HepG2 (cell line): ENCODE data around the gene GON7. TPM values are rescaled to one million over a fixed set of nuclear protein-coding genes. Genes with fewer than 3 reads are reported as not detected.

Experiments used
- ATAC-seq: fragments of 200-7000 bp; cut with Tn5 transposase; 3 replicates; pipeline ENCODE4 v1.9.1; 2020; ENCODE audit warnings: mild to moderate bottlenecking, moderate library complexity
- BruUV-seq: library from RNA; stranded (reverse); fragments of 400-500 nt; replicated peaks from 2 replicates; lab custom pipeline; 2021; lab: Mats Ljungman, UMichigan
- CTCF ChIA-PET: fragments of 300-600 bp; formaldehyde crosslinking; extraction: SDS; loops from one replicate; lab custom pipeline; 2021; ENCODE audit warnings: low total read pairs, inconsistent platforms, low intra/inter-chr PET ratio; lab: Yijun Ruan, JAX
- POLR2A ChIA-PET: fragments of 350-600 bp; sonication (Branson Sonifier 250); formaldehyde crosslinking; loops from one replicate; lab custom pipeline; 2020; ENCODE audit warnings: antibody characterized with exemption, inconsistent platforms; lab: Yijun Ruan, JAX
- DNase-seq: peaks from one replicate; pipeline ENCODE4 v3.0.0-alpha.2; 2015; ENCODE audit warnings: low spot score
- FAIRE-seq: peaks from 3 replicates; lab custom pipeline; 2011; peaks lifted over from hg19 to GRCh38; lab: Jason Lieb, UNC
- H2AFZ ChIP-seq: one replicate; pipeline ENCODE4 v1.6.1; 2011; ENCODE audit warnings: low read length, inconsistent platforms
- H3K27ac ChIP-seq: fragments of 300-600 bp; 3 replicates; pipeline ENCODE4 v1.8.0; 2011; ENCODE audit warnings: mixed run types, mild to moderate bottlenecking, mixed read lengths, low read length, inconsistent platforms; ENCODE audit not compliant: insufficient read depth; ENCODE audit errors: extremely low read length
- H3K27me3 ChIP-seq, 2 experiments: fragments of 200-600 bp in 1 of 2; 2 replicates in 1 of 2; 3 replicates in 1 of 2; pipeline versions ENCODE4 v1.6.0 to v1.8.0; 2011; ENCODE audit warnings: low read length in 2 of 2, mild to moderate bottlenecking in 2 of 2, moderate library complexity in 2 of 2, inconsistent platforms in 1 of 2; ENCODE audit not compliant: insufficient read depth in 2 of 2, control insufficient read depth in 1 of 2
- H3K36me3 ChIP-seq, 2 experiments: fragments of 200-600 bp in 1 of 2; replicated peaks in 1 of 2; 2 replicates in 1 of 2; 3 replicates in 1 of 2; pipeline versions ENCODE4 v1.5.1 to v1.8.0; 2011; ENCODE audit warnings: low read length in 2 of 2, inconsistent platforms in 1 of 2; ENCODE audit not compliant: insufficient read depth in 2 of 2, control insufficient read depth in 1 of 2
- H3K4me1 ChIP-seq: 2 replicates; pipeline ENCODE4 v1.5.1; 2012; ENCODE audit warnings: low read length, inconsistent platforms; ENCODE audit not compliant: insufficient read depth
- H3K4me2 ChIP-seq: 2 replicates; pipeline ENCODE4 v1.6.0; 2011; ENCODE audit warnings: low read depth, low read length, inconsistent platforms
- H3K4me3 ChIP-seq, 3 experiments: fragments of 200-600 bp in 1 of 3; sonication (generic), shearing (Covaris generic) in 1 of 3; replicated peaks in 1 of 3; 2 replicates each; pipeline ENCODE4 v1.5.1; 2011 to 2016; ENCODE audit warnings: low read length in 3 of 3, inconsistent platforms in 2 of 3, low read depth in 2 of 3, mild to moderate bottlenecking in 2 of 3, control low read depth in 1 of 3, mixed read lengths in 1 of 3; ENCODE audit not compliant: insufficient read depth in 1 of 3
- H3K79me2 ChIP-seq: one replicate; pipeline ENCODE4 v1.6.1; 2011; ENCODE audit warnings: low read length, inconsistent platforms; ENCODE audit not compliant: insufficient read depth
- H3K9ac ChIP-seq: 2 replicates; pipeline ENCODE4 v1.6.0; 2011; ENCODE audit warnings: mild to moderate bottlenecking, low read depth, low read length, inconsistent platforms; ENCODE audit not compliant: insufficient read depth
- H3K9me3 ChIP-seq: 2 replicates; pipeline ENCODE4 v1.5.1; 2012; ENCODE audit warnings: mild to moderate bottlenecking, low read length
- H4K20me1 ChIP-seq: 2 replicates; pipeline ENCODE4 v1.6.0; 2011; ENCODE audit warnings: inconsistent platforms, mild to moderate bottlenecking, low read length, moderate library complexity; ENCODE audit not compliant: insufficient read depth
- ARID2 ChIP-seq: sonication (generic); formaldehyde crosslinking; IDR thresholded peaks from 2 replicates; pipeline ENCODE4 v1.8.1; 2022; ENCODE audit warnings: mild to moderate bottlenecking, missing genetic modification reagents, borderline replicate concordance
- JUNB ChIP-seq: sonication (generic); formaldehyde crosslinking; IDR thresholded peaks from 2 replicates; pipeline ENCODE4 v1.8.0; 2022; ENCODE audit warnings: missing genetic modification reagents, mild to moderate bottlenecking, borderline replicate concordance
- KLF11 ChIP-seq: IDR thresholded peaks from 2 replicates; pipeline ENCODE4 v1.6.1; 2016; ENCODE audit warnings: missing compliant biosample characterization
- KLF6 ChIP-seq: IDR thresholded peaks from 2 replicates; pipeline ENCODE4 v1.8.0; 2016; ENCODE audit warnings: missing biosample characterization, missing genetic modification reagents
- KMT2A ChIP-seq: sonication (generic); formaldehyde crosslinking; IDR thresholded peaks from 2 replicates; pipeline ENCODE4 v1.4.0; 2020; ENCODE audit warnings: missing genetic modification reagents
- NFATC3 ChIP-seq: sonication (generic); formaldehyde crosslinking; IDR thresholded peaks from 2 replicates; pipeline ENCODE4 v1.5.1; 2020; ENCODE audit warnings: mild to moderate bottlenecking, missing genetic modification reagents
- NFIC ChIP-seq: IDR thresholded peaks from 2 replicates; pipeline ENCODE4 v1.6.1; 2012; ENCODE audit warnings: mild to moderate bottlenecking, low read length, inconsistent platforms
- TBP ChIP-seq: sonication (generic); formaldehyde crosslinking; IDR thresholded peaks from 2 replicates; pipeline ENCODE4 v1.5.0; 2020; ENCODE audit warnings: missing genetic modification reagents
- THAP11 ChIP-seq: IDR thresholded peaks from 2 replicates; pipeline ENCODE4 v1.6.1; 2016; ENCODE audit warnings: missing biosample characterization, missing genetic modification reagents
- ZFP91 ChIP-seq: sonication (generic); formaldehyde crosslinking; IDR thresholded peaks from 2 replicates; pipeline ENCODE4 v1.9.0; 2022; ENCODE audit warnings: missing genetic modification reagents, mild to moderate bottlenecking, borderline replicate concordance
- ZFY ChIP-seq: sonication (generic); formaldehyde crosslinking; IDR thresholded peaks from 2 replicates; pipeline ENCODE4 v1.4.0; 2020; ENCODE audit warnings: missing genetic modification reagents
- ZKSCAN1 ChIP-seq: fragments of 150-350 bp; IDR thresholded peaks from 2 replicates; pipeline ENCODE4 v1.6.1; 2014; ENCODE audit warnings: low read length
- ZNF143 ChIP-seq: sonication (generic); formaldehyde crosslinking; IDR thresholded peaks from 2 replicates; pipeline ENCODE4 v1.4.0; 2020; ENCODE audit warnings: missing genetic modification reagents
- ZNF160 ChIP-seq: sonication (generic); formaldehyde crosslinking; IDR thresholded peaks from 2 replicates; pipeline ENCODE4 v1.8.0; 2022; ENCODE audit warnings: mild to moderate bottlenecking, inconsistent platforms, missing genetic modification reagents
- ZNF180 ChIP-seq: sonication (generic); formaldehyde crosslinking; IDR thresholded peaks from 2 replicates; pipeline ENCODE4 v1.4.0; 2020; ENCODE audit warnings: low read depth, missing genetic modification reagents, borderline replicate concordance
- ZNF567 ChIP-seq: sonication (generic); formaldehyde crosslinking; IDR thresholded peaks from 2 replicates; pipeline ENCODE4 v1.8.1; 2023; ENCODE audit warnings: mild to moderate bottlenecking, missing genetic modification reagents, borderline replicate concordance
- in situ Hi-C: cut with HindIII; loops from 2 replicates; pipeline ENCODE4 v1.10.0; 2017; ENCODE audit warnings: low pct_unique_long_range_greater_than_20kb; ENCODE audit not compliant: extremely low pct_ligation_motif_present
- intact Hi-C: fragments of 100-400 bp; cut with micrococcal nuclease; formaldehyde crosslinking; loops from one replicate; pipeline ENCODE4 v1.10.0; 2022; ENCODE audit not compliant: unreplicated experiment
- polyA plus RNA-seq, 8 experiments: library from polyadenylated mRNA; depleted of rRNA in 3 of 8; stranded (reverse) in 7 of 8; unstranded in 1 of 8; fragments of >200 nt; fragmentation: Illumina TruSeq in 4 of 8; extraction: Trizol in 4 of 8; gene quantifications; 2 replicates each; pipeline versions ENCODE4 v1.2.1 to v1.2.3, GENCODE V29; 2011 to 2016; ENCODE audit warnings: low read depth in 4 of 8, missing spikeins in 1 of 8, mixed read lengths in 1 of 8; ENCODE audit not compliant: insufficient read depth in 1 of 8
- total RNA-seq, 5 experiments: library from RNA; depleted of rRNA; stranded (reverse); fragments of >200 nt; fragmentation: Illumina TruSeq; extraction: Trizol; gene quantifications; 2 replicates each; pipeline ENCODE4 v1.2.3, GENCODE V29; 2016; ENCODE audit warnings: low read depth in 1 of 5
- TF ChIP-seq, protein P1 (sequence below): sonication (generic); formaldehyde crosslinking; IDR thresholded peaks from 2 replicates; pipeline ENCODE4 v1.9.0; 2021; ENCODE audit warnings: missing genetic modification reagents, mild to moderate bottlenecking, borderline replicate concordance
- TF ChIP-seq, protein P2 (sequence below): sonication (generic); formaldehyde crosslinking; IDR thresholded peaks from 2 replicates; pipeline ENCODE4 v1.4.0; 2020; ENCODE audit warnings: missing genetic modification reagents

GON7 gene
- total and polyA plus RNA-seq, 2 of the 13 experiments (the other 11 are each of a cell fraction or from before 2014, with no cell fraction given): 11.9 to 28.0 TPM

DNA sequence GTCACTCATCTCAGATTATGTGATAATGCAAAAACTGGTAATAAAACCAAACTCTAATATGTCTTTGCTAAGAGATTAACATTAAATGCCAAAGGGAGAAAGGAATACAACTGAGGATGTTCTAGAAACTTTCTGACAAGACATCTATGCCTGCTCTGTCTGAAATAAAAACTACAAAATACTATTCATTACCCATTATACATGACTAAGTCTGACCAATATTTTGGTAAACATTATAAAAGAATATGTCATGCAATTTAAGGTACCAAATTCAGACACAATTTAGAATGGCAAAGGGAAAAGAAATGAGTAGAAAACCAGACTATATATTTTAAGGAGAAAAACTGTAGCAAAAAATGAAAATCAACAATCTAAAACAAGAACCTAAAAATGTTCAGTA, 39.7 kb upstream of the GON7 start:
- intact Hi-C loops (no loop called here), in situ Hi-C loops (no loop called here)
- Histone ChIP-seq H4K20me1 (no peaks in the 10 kb centered on the region), H3K9me3 (no peaks in the 10 kb centered on the region), H3K9ac (no peak overlapping the region), H3K36me3 (peaks cover 16 to 61% of the 10 kb centered on the region in 2 experiments), H2AFZ (no peak overlapping the region), H3K27ac (no peak overlapping the region), H3K79me2 (no peaks in the 10 kb centered on the region), H3K4me1 (peaks cover 17% of the 10 kb centered on the region), H3K4me3 (no peak overlapping the region), H3K4me2 (no peak overlapping the region), H3K27me3 (no peaks in the 10 kb centered on the region; a peak in 1 of 5 replicates)
- ATAC-seq (no peak), DNase-seq (no peak), FAIRE-seq (no peak)
- ChIA-PET CTCF (no interaction called here), POLR2A (no interaction called here)
- TF ChIP-seq ZNF143 (CRISPR knock-in tag) (no peak), KLF6 (no peak), ZFP91 (CRISPR knock-in tag) (no peak), ZNF180 (no peak), ZNF160 (CRISPR knock-in tag) (no peak), TBP (CRISPR knock-in tag) (no peak), ZKSCAN1 (no peak), NFIC (no peak), JUNB (CRISPR knock-in tag) (no peak), KLF11 (CRISPR knock-in tag) (no peak), KMT2A (CRISPR knock-in tag) (no peak), ZNF567 (CRISPR knock-in tag) (no peak), THAP11 (no peak), ARID2 (CRISPR knock-in tag) (no peak), NFATC3 (CRISPR knock-in tag) (no peak), ZFY (no peak)
- TF ChIP-seq, protein P1, sequence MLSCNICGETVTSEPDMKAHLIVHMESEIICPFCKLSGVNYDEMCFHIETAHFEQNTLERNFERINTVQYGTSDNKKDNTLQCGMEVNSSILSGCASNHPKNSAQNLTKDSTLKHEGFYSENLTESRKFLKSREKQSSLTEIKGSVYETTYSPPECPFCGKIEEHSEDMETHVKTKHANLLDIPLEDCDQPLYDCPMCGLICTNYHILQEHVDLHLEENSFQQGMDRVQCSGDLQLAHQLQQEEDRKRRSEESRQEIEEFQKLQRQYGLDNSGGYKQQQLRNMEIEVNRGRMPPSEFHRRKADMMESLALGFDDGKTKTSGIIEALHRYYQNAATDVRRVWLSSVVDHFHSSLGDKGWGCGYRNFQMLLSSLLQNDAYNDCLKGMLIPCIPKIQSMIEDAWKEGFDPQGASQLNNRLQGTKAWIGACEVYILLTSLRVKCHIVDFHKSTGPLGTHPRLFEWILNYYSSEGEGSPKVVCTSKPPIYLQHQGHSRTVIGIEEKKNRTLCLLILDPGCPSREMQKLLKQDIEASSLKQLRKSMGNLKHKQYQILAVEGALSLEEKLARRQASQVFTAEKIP: no peak
- TF ChIP-seq, protein P2, sequence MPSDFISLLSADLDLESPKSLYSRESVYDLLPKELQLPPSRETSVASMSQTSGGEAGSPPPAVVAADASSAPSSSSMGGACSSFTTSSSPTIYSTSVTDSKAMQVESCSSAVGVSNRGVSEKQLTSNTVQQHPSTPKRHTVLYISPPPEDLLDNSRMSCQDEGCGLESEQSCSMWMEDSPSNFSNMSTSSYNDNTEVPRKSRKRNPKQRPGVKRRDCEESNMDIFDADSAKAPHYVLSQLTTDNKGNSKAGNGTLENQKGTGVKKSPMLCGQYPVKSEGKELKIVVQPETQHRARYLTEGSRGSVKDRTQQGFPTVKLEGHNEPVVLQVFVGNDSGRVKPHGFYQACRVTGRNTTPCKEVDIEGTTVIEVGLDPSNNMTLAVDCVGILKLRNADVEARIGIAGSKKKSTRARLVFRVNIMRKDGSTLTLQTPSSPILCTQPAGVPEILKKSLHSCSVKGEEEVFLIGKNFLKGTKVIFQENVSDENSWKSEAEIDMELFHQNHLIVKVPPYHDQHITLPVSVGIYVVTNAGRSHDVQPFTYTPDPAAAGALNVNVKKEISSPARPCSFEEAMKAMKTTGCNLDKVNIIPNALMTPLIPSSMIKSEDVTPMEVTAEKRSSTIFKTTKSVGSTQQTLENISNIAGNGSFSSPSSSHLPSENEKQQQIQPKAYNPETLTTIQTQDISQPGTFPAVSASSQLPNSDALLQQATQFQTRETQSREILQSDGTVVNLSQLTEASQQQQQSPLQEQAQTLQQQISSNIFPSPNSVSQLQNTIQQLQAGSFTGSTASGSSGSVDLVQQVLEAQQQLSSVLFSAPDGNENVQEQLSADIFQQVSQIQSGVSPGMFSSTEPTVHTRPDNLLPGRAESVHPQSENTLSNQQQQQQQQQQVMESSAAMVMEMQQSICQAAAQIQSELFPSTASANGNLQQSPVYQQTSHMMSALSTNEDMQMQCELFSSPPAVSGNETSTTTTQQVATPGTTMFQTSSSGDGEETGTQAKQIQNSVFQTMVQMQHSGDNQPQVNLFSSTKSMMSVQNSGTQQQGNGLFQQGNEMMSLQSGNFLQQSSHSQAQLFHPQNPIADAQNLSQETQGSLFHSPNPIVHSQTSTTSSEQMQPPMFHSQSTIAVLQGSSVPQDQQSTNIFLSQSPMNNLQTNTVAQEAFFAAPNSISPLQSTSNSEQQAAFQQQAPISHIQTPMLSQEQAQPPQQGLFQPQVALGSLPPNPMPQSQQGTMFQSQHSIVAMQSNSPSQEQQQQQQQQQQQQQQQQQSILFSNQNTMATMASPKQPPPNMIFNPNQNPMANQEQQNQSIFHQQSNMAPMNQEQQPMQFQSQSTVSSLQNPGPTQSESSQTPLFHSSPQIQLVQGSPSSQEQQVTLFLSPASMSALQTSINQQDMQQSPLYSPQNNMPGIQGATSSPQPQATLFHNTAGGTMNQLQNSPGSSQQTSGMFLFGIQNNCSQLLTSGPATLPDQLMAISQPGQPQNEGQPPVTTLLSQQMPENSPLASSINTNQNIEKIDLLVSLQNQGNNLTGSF (CRISPR knock-in tag): no peak
- BruUV-seq: no TSS peak
